Measurements from ENCODE around the gene CSPG4.

Gene CSPG4

GRCh38 chr15:75675579-75676404 is 36.9 kb downstream of the CSPG4 start:
- DNase-seq (ENCODE audit: extremely low read depth, low read depth), result no peak
- H3K4me3 ChIP-seq (replicated peaks; ENCODE audit: low read depth, low read length), result no peak overlapping the region
- TF ChIP-seq CTCF (IDR thresholded peaks at IDR 0.05; ENCODE audit: low read depth, low read length, missing control alignments), result no peak

- DNase-seq (ENCODE audit: extremely low read depth, low read depth), result no peak
- TF ChIP-seq CTCF (IDR thresholded peaks at IDR 0.05; ENCODE audit: low read depth, low read length, missing control alignments), result no peak
- no peak overlapping the region for H3K4me3 ChIP-seq (replicated peaks; ENCODE audit: low read depth, low read length)
Observed at GRCh38 chr15:75674366-75674765, 38.3 kb downstream of the CSPG4 start.

DNA sequence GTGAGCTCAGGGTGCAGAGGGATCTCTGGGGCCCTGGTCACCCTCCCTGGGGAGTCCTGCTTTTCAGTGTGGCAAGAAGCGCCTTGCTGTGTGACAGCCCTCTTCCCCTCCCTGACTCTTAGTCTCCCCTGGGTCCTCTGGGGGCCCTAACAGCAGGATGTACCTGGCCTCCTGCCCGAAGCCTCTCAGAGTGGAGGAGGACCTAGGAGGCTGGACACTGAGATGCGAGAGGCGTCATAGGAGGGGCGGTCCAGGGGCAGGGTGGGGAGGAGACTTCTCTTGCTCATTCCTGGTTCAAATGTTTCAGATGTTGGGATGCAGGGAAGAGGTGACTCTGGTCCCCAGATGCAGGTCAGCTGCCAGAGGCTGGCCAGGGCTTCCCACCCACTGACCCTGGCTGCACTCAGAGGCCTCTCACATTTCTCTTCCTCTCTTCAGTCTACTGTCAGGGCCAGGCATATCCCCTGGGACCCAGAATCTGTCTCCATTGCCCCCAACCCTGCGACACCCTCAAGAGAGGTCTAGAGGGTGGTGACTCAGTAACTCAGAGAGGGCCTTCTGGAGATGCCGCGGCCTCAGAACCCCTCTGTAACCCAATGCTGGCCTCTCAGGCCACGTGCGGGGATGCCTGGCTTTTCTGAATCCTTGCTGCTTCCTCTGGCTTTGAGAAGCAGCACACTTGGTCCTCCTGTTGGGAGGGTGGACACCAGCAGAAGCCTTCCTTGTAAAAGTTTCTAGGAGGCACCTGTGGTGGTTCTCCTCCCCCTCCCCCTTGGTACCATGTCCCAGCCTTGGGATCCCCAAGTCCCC is 39.0 kb downstream of the CSPG4 start:
- TF ChIP-seq CTCF (IDR thresholded peaks at IDR 0.05; ENCODE audit: low read depth, low read length, missing control alignments), result no peak
- DNase-seq (ENCODE audit: extremely low read depth, low read depth), result no peak
- no peak overlapping the region for H3K4me3 ChIP-seq (replicated peaks; ENCODE audit: low read depth, low read length)

GRCh38 chr15:75672646-75673425 is 39.8 kb downstream of the CSPG4 start:
- DNase-seq (ENCODE audit: extremely low read depth, low read depth), result no peak
- no peak for TF ChIP-seq CTCF (IDR thresholded peaks at IDR 0.05; ENCODE audit: low read depth, low read length, missing control alignments)
- H3K4me3 ChIP-seq (replicated peaks; ENCODE audit: low read depth, low read length), result no peak overlapping the region

GRCh38 chr15:75671730-75672602 is 40.7 kb downstream of the CSPG4 start:
- no peak for DNase-seq (ENCODE audit: extremely low read depth, low read depth)
- no peak overlapping the region for H3K4me3 ChIP-seq (replicated peaks; ENCODE audit: low read depth, low read length)
- no peak for TF ChIP-seq CTCF (IDR thresholded peaks at IDR 0.05; ENCODE audit: low read depth, low read length, missing control alignments)

DNA sequence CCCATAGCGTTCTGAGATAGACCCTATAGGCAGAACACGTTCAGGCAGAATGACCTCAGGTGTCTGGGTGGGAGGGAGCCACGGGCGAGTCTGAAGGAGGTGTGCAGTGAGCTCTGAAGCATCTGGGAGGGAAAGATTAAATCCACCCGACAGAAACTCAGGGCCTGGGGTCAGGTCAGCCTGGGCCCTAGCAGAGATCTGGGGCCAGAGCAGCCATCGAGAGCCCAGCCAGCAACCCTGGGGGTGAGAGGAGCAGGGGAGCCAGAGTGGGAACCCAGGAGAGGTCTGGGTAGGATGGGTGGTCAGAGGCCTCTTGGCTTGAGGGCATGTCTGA is 42.8 kb downstream of the CSPG4 start:
- no peak for TF ChIP-seq CTCF (IDR thresholded peaks at IDR 0.05; ENCODE audit: low read depth, low read length, missing control alignments)
- DNase-seq (ENCODE audit: extremely low read depth, low read depth), result no peak
- no peak overlapping the region for H3K4me3 ChIP-seq (replicated peaks; ENCODE audit: low read depth, low read length)
